ENCODE measurements around the gene CARD14. TPM values are rescaled to one million over a fixed set of nuclear protein-coding genes. Genes with fewer than 3 reads are reported as not detected.

The CARD14 gene
- total and polyA plus RNA-seq, 2 of the 13 experiments (the other 11 are each of a cell fraction or from before 2014, with no cell fraction given) = 0.11 TPM; not detected in 1

- TF ChIP-seq KDM5A (IDR thresholded peaks at IDR 0.05; ENCODE audit: borderline replicate concordance, low read length) = no peak
- TF ChIP-seq NCOA2 (CRISPR knock-in tag; IDR thresholded peaks at IDR 0.05) = no peak
- no peak for TF ChIP-seq PAWR (CRISPR knock-in tag; IDR thresholded peaks at IDR 0.05; ENCODE audit: borderline replicate concordance)
- TF ChIP-seq PRMT3 (CRISPR knock-in tag; IDR thresholded peaks at IDR 0.05; ENCODE audit: borderline replicate concordance, low read depth) = no peak
- no peak for TF ChIP-seq ZNF407 (CRISPR knock-in tag; IDR thresholded peaks at IDR 0.05; ENCODE audit: not compliant biosample characterization)
- peak; percentile 42; the same call in 1 of the 2 replicates for TF ChIP-seq ZGPAT (CRISPR knock-in tag; IDR thresholded peaks at IDR 0.05)
- TF ChIP-seq ZNF274 (CRISPR knock-in tag; IDR thresholded peaks at IDR 0.05) = no peak
- TF ChIP-seq SRF (IDR thresholded peaks at IDR 0.05; ENCODE audit: low read depth, low read length) = no peak
- 0 out of 2 replicates have a peak, but pooled peaks have one; percentile 13 for TF ChIP-seq HNF1B (CRISPR knock-in tag; IDR thresholded peaks at IDR 0.05)
- no peak for TF ChIP-seq ZBTB33 (CRISPR knock-in tag; IDR thresholded peaks at IDR 0.05)
- peak; percentile 53 for TF ChIP-seq THAP9 (CRISPR knock-in tag; IDR thresholded peaks at IDR 0.05; ENCODE audit: borderline replicate concordance)
Measured at GRCh38 chr17:80220054-80220735, 50.4 kb downstream of the CARD14 start, which contains the start of the genes SGSH and SLC26A11 (continued).
